ENCODE data around the gene GLTP. TPM values are rescaled to one million over a fixed set of nuclear protein-coding genes. Genes with fewer than 3 reads are reported as not detected.

Gene GLTP
- total RNA-seq, 1 donor from 2014 or later, result 210 TPM

- no peak for TF ChIP-seq CTCF (IDR thresholded peaks at IDR 0.05; ENCODE audit: insufficient read depth, low read length, severe bottlenecking)
- DNase-seq (ENCODE audit: low read depth) (no peak), FAIRE-seq (no peak)
- Histone ChIP-seq H3K4me3 (ENCODE audit: low read depth, low read length) (no peak overlapping the region), H3K36me3 (ENCODE audit: control insufficient read depth, insufficient read depth, low read length) (no peaks in the 10 kb centered on the region), H3K27me3 (ENCODE audit: control insufficient read depth, insufficient read depth, low read length) (no peaks in the 10 kb centered on the region)
Observed at GRCh38 chr12:109841356-109841755, 39.0 kb downstream of the GLTP start.

GRCh38 chr12:109840305-109841074 lies 39.9 kb downstream of the GLTP start:
- Histone ChIP-seq H3K27me3 (ENCODE audit: control insufficient read depth, insufficient read depth, low read length) (no peaks in the 10 kb centered on the region), H3K36me3 (ENCODE audit: control insufficient read depth, insufficient read depth, low read length) (no peaks in the 10 kb centered on the region), H3K4me3 (ENCODE audit: low read depth, low read length) (no peak overlapping the region)
- FAIRE-seq, result no peak
- DNase-seq (ENCODE audit: low read depth), result peak; percentile 43
- no peak for TF ChIP-seq CTCF (IDR thresholded peaks at IDR 0.05; ENCODE audit: insufficient read depth, low read length, severe bottlenecking)

GRCh38 chr12:109839444-109839843 lies 40.9 kb downstream of the GLTP start:
- no peak for FAIRE-seq
- TF ChIP-seq CTCF (IDR thresholded peaks at IDR 0.05; ENCODE audit: insufficient read depth, low read length, severe bottlenecking), result no peak

GRCh38 chr12:109836916-109837315 lies 43.4 kb downstream of the GLTP start:
- TF ChIP-seq CTCF (IDR thresholded peaks at IDR 0.05; ENCODE audit: insufficient read depth, low read length, severe bottlenecking), result no peak
- peak; percentile 60 for DNase-seq (ENCODE audit: low read depth)
- FAIRE-seq, result no peak
- no peaks in the 10 kb centered on the region for H3K36me3 ChIP-seq (ENCODE audit: control insufficient read depth, insufficient read depth, low read length)
- no peaks in the 10 kb centered on the region for H3K27me3 ChIP-seq (ENCODE audit: control insufficient read depth, insufficient read depth, low read length)
- no peak overlapping the region for H3K4me3 ChIP-seq (ENCODE audit: low read depth, low read length)

More at GRCh38 chr12:109839444-109839843, 40.9 kb downstream of the GLTP start:
- DNase-seq (ENCODE audit: low read depth), result no peak
- H3K4me3 ChIP-seq (ENCODE audit: low read depth, low read length), result no peak overlapping the region
- H3K36me3 ChIP-seq (ENCODE audit: control insufficient read depth, insufficient read depth, low read length), result no peaks in the 10 kb centered on the region
- H3K27me3 ChIP-seq (ENCODE audit: control insufficient read depth, insufficient read depth, low read length), result no peaks in the 10 kb centered on the region

- Histone ChIP-seq H3K36me3 (ENCODE audit: control insufficient read depth, insufficient read depth, low read length) (no peaks in the 10 kb centered on the region), H3K27me3 (ENCODE audit: control insufficient read depth, insufficient read depth, low read length) (no peaks in the 10 kb centered on the region), H3K4me3 (ENCODE audit: low read depth, low read length) (no peak overlapping the region)
- TF ChIP-seq CTCF (IDR thresholded peaks at IDR 0.05; ENCODE audit: insufficient read depth, low read length, severe bottlenecking), result no peak
- FAIRE-seq (no peak), DNase-seq (ENCODE audit: low read depth) (no peak)
Observed at GRCh38 chr12:109835827-109836226, 44.5 kb downstream of the GLTP start.

Measured in bronchial epithelial cell (primary cell).